Mucosa of descending colon (tissue), 3 donors: Measurements from ENCODE around the gene SLC22A13. TPM values are rescaled to one million over a fixed set of nuclear protein-coding genes. Genes with fewer than 3 reads are reported as not detected.
"Not testable (repeated sequence)": the region's sequence is repeated elsewhere in the genome, so short reads cannot be mapped to it uniquely, and the experiment has no call there.

Source experiments
- ATAC-seq: fragments of 200-7000 bp; cut with Tn5 transposase; one replicate; pipeline ENCODE4 v1.9.1; 2020; ENCODE audit warnings: mild to moderate bottlenecking, moderate library complexity
- DNase-seq, 3 donors: peaks; one replicate each; pipeline ENCODE4 v3.0.0-alpha.2; 2020
- H3K36me3 ChIP-seq: fragments of 200-600 bp; one replicate; pipeline ENCODE4 v1.8.0; 2021; ENCODE audit warnings: low read depth, mild to moderate bottlenecking
- H3K4me1 ChIP-seq: fragments of 200-600 bp; one replicate; pipeline ENCODE4 v1.8.0; 2021; ENCODE audit warnings: low read depth, mild to moderate bottlenecking
- H3K4me3 ChIP-seq: fragments of 200-600 bp; one replicate; pipeline ENCODE4 v1.8.0; 2021; ENCODE audit warnings: mild to moderate bottlenecking
- H3K9me3 ChIP-seq: fragments of 200-600 bp; one replicate; pipeline ENCODE4 v1.8.0; 2021; ENCODE audit warnings: mild to moderate bottlenecking
- intact Hi-C, 2 donors: fragments of 100-400 bp; cut with DNase I in 1 of 2; cut with micrococcal nuclease in 1 of 2; formaldehyde crosslinking; loops; one replicate each; pipeline versions ENCODE4 v1.11.0 to v1.11.1; 2022; cut with DNase I, micrococcal nuclease
- total RNA-seq, 3 donors: library from RNA; stranded (reverse); fragmentation: NEBNext Ultra II Directional in 2 of 3; extraction: Animal tissue kit (Norgen Biotek cat#: 25700) in 2 of 3; gene quantifications; one replicate each; pipeline versions ENCODE4 v1.2.1 to v1.2.4, GENCODE V29; 2021 to 2023
- TF ChIP-seq, protein P1 (sequence below): fragments of 200-600 bp; IDR thresholded peaks from one replicate; pipeline ENCODE4 v1.8.0; 2022; ENCODE audit warnings: antibody characterized with exemption, mild to moderate bottlenecking
- donor health status: DM: no; HTN: no; CAD: no; lungs with moderate emphysema.
- donor health status: DM: no; HTN: no; CAD: no.
- donor health status: DM: no; HTN: yes; CAD: no.

The SLC22A13 gene
- total RNA-seq, 3 donors from 2014 or later, result 0.51 to 0.84 (median 0.70) TPM

DNA sequence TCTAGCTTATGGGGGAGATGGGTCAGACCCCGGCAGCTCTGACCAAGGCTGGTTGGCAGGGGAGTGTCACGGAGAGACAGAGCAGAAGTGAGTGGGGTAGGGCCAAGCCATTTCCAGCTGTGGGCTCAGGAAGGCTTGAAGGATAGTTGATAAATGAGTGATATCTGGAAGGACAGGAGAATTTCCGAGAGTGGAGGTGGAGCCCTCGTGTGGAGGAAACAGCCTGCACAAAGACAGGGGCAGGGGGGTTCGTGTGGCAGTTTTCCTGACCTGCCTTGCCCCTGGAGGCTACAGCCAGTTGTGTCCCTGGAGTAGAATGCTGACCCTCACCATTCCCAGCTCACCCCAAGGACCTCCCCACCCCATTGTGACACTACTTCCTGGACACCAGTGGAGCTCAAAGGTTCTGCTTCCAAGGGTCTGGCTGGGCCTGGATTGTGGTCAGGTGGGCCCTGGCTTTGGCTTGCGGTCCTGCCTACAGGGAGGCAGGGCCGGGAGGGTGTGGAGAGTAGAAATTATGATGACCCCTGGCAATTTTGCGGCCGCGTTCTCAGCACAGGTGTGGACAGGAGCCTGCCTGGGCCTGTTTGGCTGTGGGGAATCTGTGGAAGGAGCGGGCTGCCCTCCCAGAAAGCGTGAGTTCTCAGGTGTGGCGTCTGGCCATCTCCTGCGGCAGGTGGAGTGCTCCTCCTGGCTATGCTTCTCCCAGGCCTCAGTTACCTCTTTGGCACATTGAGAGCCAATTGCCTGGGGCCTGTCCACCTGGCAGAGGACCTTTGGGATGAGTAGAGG lies 16.5 kb downstream of the SLC22A13 start, which contains the start of gene SLC22A14:
Gene SLC22A14, plus strand, starts transcription at position 400 of the 792 bp plus-strand sequence. CDS start 23,733 bp downstream, outside the sequence.
- ATAC-seq (no peak), DNase-seq (no peak)
- TF ChIP-seq, protein P1, sequence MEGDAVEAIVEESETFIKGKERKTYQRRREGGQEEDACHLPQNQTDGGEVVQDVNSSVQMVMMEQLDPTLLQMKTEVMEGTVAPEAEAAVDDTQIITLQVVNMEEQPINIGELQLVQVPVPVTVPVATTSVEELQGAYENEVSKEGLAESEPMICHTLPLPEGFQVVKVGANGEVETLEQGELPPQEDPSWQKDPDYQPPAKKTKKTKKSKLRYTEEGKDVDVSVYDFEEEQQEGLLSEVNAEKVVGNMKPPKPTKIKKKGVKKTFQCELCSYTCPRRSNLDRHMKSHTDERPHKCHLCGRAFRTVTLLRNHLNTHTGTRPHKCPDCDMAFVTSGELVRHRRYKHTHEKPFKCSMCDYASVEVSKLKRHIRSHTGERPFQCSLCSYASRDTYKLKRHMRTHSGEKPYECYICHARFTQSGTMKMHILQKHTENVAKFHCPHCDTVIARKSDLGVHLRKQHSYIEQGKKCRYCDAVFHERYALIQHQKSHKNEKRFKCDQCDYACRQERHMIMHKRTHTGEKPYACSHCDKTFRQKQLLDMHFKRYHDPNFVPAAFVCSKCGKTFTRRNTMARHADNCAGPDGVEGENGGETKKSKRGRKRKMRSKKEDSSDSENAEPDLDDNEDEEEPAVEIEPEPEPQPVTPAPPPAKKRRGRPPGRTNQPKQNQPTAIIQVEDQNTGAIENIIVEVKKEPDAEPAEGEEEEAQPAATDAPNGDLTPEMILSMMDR, result no peak
- H3K36me3 ChIP-seq, result no peaks in the 10 kb centered on the region
- H3K9me3 ChIP-seq, result no peaks in the 10 kb centered on the region
- no peak within 1 kb of the TSS for H3K4me3 ChIP-seq
- no peaks in the 10 kb centered on the region for H3K4me1 ChIP-seq
- intact Hi-C loops, result no loop called here

DNA sequence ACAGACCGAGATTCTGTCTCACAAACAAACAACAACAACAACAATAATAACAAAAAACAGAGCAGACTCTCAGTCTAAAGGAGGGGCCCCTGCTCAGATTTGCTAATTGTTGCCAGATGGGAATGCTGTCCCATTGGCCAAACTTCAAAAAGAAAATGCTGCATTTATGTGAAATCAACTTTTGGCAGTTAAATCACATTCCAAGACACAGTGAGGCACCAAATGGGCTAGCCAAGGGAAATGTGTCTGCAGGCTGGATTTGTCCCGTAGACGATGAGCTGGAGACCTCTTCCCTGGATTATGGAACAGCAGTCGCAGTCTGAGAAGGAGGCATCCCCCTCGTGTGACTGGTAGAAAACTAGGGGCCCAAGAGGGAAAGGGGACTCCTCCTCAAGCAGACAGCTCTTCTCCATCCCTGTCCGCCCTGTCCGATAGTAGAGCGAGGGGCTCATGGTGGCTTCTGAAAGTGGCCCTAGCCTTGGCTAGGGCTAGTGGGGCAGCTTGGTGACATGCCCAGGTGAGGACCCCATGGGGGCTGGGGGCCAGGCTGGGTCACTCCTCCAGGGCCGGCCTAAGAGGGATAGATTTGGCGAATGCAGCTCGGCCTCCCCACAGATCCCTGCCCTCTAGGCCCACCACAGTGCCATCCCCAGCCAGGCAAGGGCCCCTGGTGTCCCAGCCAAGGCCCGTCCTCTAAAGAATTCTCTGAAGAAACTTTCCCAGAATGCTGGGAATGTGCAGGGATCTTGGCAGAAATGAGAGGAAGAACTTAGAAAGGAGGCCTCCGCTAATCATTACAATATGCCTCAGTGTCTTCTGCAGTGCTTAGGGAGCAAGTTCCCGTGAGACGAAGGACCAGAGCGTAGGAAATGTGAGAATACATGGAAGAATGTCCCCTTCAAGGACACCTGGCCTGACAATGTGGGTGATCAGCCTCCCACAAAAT lies 18.5 kb downstream of the SLC22A13 start:
- intact Hi-C loops, result no loop called here

DNA sequence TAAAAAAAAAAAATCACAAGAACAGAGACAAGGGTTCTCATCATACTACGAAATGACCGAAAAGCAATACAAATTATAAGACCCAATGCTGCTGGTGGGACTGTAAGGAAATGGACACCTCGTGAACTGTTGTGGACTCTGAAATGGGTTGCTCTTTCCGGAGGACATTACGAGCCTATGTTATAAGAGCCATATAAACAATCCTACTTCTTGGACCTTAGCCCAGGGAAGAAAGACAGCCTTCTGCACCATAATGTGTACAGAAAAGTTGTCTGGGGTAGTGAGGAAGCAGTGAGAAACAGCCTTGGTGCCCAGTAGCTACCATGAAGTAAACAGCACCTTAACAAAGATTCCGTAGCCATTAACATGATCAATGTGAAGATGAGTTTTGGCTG lies 19.1 kb downstream of the SLC22A13 start:
- TF ChIP-seq, protein P1, result no peak
- Histone ChIP-seq H3K9me3 (no peaks in the 10 kb centered on the region), H3K4me1 (no peaks in the 10 kb centered on the region), H3K4me3 (no peak overlapping the region), H3K36me3 (no peaks in the 10 kb centered on the region)
- ATAC-seq (no peak), DNase-seq (no peak)
- intact Hi-C loops, result no loop called here

More for the DNA sequence above, 18.5 kb downstream of the SLC22A13 start:
- H3K36me3 ChIP-seq, result no peaks in the 10 kb centered on the region
- ATAC-seq (no peak), DNase-seq (no peak)
- TF ChIP-seq, protein P1, result no peak
- no peaks in the 10 kb centered on the region for H3K4me1 ChIP-seq
- no peaks in the 10 kb centered on the region for H3K9me3 ChIP-seq
- no peak overlapping the region for H3K4me3 ChIP-seq

DNA sequence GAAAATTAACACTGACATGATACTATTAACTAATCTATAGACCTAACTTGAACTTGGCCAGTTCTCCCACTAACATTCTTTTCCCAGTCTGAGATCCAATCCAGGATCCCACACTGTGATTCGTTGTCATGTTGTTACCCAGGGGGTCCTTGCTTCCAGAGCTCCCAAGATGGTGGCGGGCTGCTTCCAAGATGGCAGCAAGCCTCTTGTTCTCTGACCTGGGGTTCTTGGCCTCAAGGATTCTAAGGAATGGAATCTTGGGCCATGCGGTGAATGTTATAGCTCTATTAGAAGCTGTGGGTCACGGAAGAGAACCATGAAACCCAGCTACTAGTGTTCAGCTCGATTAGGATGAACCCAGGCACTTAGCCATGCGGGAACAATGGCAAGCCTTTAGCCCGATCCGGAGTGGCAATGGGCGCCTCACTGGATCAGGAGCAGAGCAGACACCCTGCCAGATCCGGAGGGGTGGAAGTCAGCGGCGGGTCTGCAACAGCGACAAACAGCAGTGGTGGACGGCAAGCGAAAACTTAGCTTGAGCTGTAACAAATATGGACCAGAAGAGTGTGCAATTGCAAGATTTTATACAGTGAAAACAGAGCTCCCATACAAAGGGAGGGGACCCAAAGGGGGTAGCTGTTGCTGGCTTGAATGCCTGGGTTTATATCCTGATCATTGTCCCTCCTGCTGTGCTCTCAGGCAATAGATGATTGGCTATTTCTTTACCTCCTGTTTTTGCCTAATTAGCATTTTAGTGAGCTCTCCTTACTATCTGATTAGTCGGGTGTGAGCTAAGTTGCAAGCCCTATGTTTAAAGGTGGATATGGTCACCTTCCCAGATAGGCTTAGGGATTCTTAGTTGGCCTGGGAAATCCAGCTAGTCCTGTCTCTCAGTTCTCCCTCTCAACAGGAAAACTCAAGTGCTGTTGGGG lies 23.9 kb downstream of the SLC22A13 start:
- H3K4me3 ChIP-seq, H3K9me3 ChIP-seq, intact Hi-C loops, H3K36me3 ChIP-seq, H3K4me1 ChIP-seq, DNase-seq, ATAC-seq: not testable (repeated sequence)

DNA sequence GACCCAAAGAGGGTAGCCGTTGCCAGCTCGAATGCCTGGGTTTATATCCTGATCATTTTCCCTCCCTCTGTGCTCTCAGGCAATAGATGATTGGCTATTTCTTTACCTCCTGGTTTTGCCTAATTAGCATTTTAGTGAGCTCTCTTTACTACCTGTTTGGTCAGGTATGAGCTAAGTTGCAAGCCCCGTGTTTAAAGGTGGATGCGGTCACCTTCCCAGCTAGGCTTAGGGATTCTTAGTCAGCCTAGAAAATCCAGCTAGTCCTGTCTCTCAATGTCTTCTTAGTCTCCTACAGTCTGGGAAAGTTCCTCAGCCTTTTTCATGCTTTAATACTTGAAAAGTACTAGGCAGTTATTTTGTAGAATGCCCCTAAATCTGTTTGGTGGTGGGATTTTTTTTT lies 31.4 kb downstream of the SLC22A13 start:
- H3K4me3 ChIP-seq, H3K36me3 ChIP-seq, DNase-seq, ATAC-seq, H3K9me3 ChIP-seq, H3K4me1 ChIP-seq, intact Hi-C loops: not testable (repeated sequence)

DNA sequence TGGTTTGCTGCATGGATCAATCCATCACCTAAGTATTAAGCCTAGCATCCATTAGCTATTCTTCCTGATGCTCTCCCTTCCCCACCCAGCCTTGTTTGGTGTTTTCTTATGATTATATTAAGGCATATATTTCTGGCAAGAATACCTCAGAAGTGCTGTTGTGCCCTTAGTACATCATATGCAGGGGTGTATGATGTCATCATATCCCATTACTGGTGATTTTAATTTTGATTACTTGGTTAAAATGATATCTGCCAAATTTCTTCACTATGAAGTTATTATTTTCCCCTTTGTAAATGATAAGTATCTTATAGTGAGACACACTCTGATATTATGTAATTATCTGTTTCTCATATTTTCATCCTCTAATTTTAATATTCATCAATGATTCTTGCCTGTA lies 31.9 kb downstream of the SLC22A13 start:
- intact Hi-C loops, result no loop called here

More for the DNA sequence above, 31.9 kb downstream of the SLC22A13 start:
- Histone ChIP-seq H3K36me3 (no peaks in the 10 kb centered on the region), H3K4me1 (no peaks in the 10 kb centered on the region), H3K4me3 (no peak overlapping the region), H3K9me3 (no peaks in the 10 kb centered on the region)
- ATAC-seq (no peak), DNase-seq (no peak)
- TF ChIP-seq, protein P1, result no peak
